ENCODE data around the gene HBA2. TPM values are rescaled to one million over a fixed set of nuclear protein-coding genes. Genes with fewer than 3 reads are reported as not detected.
"Not testable (repeated sequence)": the region's sequence is repeated elsewhere in the genome, so short reads cannot be mapped to it uniquely, and the experiment has no call there.

HBA2 gene
- polyA plus RNA-seq, 1 donor, result 1,574 TPM

- Histone ChIP-seq H3K27ac (ENCODE audit: low read length) (no peak overlapping the region), H3K9me3 (ENCODE audit: control insufficient read depth, low read depth, low read length) (no peaks in the 10 kb centered on the region), H3K4me3 (ENCODE audit: low read length) (no peak overlapping the region), H3K36me3 (ENCODE audit: control insufficient read depth, insufficient read depth, low read length) (peaks cover 86% of the 10 kb centered on the region), H3K4me1 (ENCODE audit: control insufficient read depth, insufficient read depth, low read length) (no peaks in the 10 kb centered on the region), H3K27me3 (ENCODE audit: control insufficient read depth, insufficient read depth, low read length) (no peaks in the 10 kb centered on the region)
- DNase-seq, result no peak
- no CpG with 5 or more reads among the region's 4 CpGs for WGBS (ENCODE audit: insufficient coverage, low lambda C conversion rate)
Observed at GRCh38 chr16:191831-192230, 19.2 kb downstream of the HBA2 start.

- Histone ChIP-seq H3K9me3 (ENCODE audit: control insufficient read depth, low read depth, low read length) (no peaks in the 10 kb centered on the region), H3K27ac (ENCODE audit: low read length) (no peak overlapping the region), H3K4me3 (ENCODE audit: low read length) (no peak overlapping the region), H3K36me3 (ENCODE audit: control insufficient read depth, insufficient read depth, low read length) (peaks cover 86% of the 10 kb centered on the region), H3K27me3 (ENCODE audit: control insufficient read depth, insufficient read depth, low read length) (no peaks in the 10 kb centered on the region), H3K4me1 (ENCODE audit: control insufficient read depth, insufficient read depth, low read length) (no peaks in the 10 kb centered on the region)
- DNase-seq, result no peak
- WGBS (ENCODE audit: insufficient coverage, low lambda C conversion rate), result 100% methylated on average over 4 of the region's 11 CpGs
Observed at GRCh38 chr16:192686-193085, 20.0 kb downstream of the HBA2 start.

GRCh38 chr16:193441-193840, 20.8 kb downstream of the HBA2 start:
- Histone ChIP-seq H3K27ac (ENCODE audit: low read length) (no peak overlapping the region), H3K4me1 (ENCODE audit: control insufficient read depth, insufficient read depth, low read length) (no peaks in the 10 kb centered on the region), H3K4me3 (ENCODE audit: low read length) (no peak overlapping the region), H3K36me3 (ENCODE audit: control insufficient read depth, insufficient read depth, low read length) (peaks cover 89% of the 10 kb centered on the region), H3K27me3 (ENCODE audit: control insufficient read depth, insufficient read depth, low read length) (no peaks in the 10 kb centered on the region), H3K9me3 (ENCODE audit: control insufficient read depth, low read depth, low read length) (no peaks in the 10 kb centered on the region)
- 100% methylated on average over 2 of the region's 15 CpGs for WGBS (ENCODE audit: insufficient coverage, low lambda C conversion rate)
- no peak for DNase-seq

- Histone ChIP-seq H3K9me3 (ENCODE audit: control insufficient read depth, low read depth, low read length) (no peaks in the 10 kb centered on the region), H3K36me3 (ENCODE audit: control insufficient read depth, insufficient read depth, low read length) (peaks cover 85% of the 10 kb centered on the region), H3K4me3 (ENCODE audit: low read length) (no peak overlapping the region), H3K27me3 (ENCODE audit: control insufficient read depth, insufficient read depth, low read length) (no peaks in the 10 kb centered on the region), H3K4me1 (ENCODE audit: control insufficient read depth, insufficient read depth, low read length) (no peaks in the 10 kb centered on the region), H3K27ac (ENCODE audit: low read length) (no peak overlapping the region)
- WGBS (ENCODE audit: insufficient coverage, low lambda C conversion rate), result 100% methylated on average over 1 of the region's 6 CpGs
- DNase-seq, result no peak
Observed at GRCh38 chr16:194516-194915, 21.8 kb downstream of the HBA2 start.

GRCh38 chr16:200388-200787, 27.7 kb downstream of the HBA2 start:
- peaks cover 68% of the 10 kb centered on the region for H3K36me3 ChIP-seq (ENCODE audit: control insufficient read depth, insufficient read depth, low read length)
- DNase-seq, result no peak
- no peaks in the 10 kb centered on the region for H3K9me3 ChIP-seq (ENCODE audit: control insufficient read depth, low read depth, low read length)
- H3K27ac ChIP-seq (ENCODE audit: low read length), result no peak overlapping the region
- H3K4me3 ChIP-seq (ENCODE audit: low read length), result no peak overlapping the region
- no peaks in the 10 kb centered on the region for H3K27me3 ChIP-seq (ENCODE audit: control insufficient read depth, insufficient read depth, low read length)
- WGBS (ENCODE audit: insufficient coverage, low lambda C conversion rate), result 80% methylated on average over 1 of the region's 5 CpGs
- H3K4me1 ChIP-seq (ENCODE audit: control insufficient read depth, insufficient read depth, low read length), result no peaks in the 10 kb centered on the region

- H3K27me3 ChIP-seq (ENCODE audit: control insufficient read depth, insufficient read depth, low read length), result no peaks in the 10 kb centered on the region
- no peak for DNase-seq
- peaks cover 69% of the 10 kb centered on the region for H3K36me3 ChIP-seq (ENCODE audit: control insufficient read depth, insufficient read depth, low read length)
- H3K27ac ChIP-seq (ENCODE audit: low read length), result no peak overlapping the region
- H3K4me3 ChIP-seq (ENCODE audit: low read length), result no peak overlapping the region
- no peaks in the 10 kb centered on the region for H3K9me3 ChIP-seq (ENCODE audit: control insufficient read depth, low read depth, low read length)
- no CpG with 5 or more reads among the region's 4 CpGs for WGBS (ENCODE audit: insufficient coverage, low lambda C conversion rate)
- no peaks in the 10 kb centered on the region for H3K4me1 ChIP-seq (ENCODE audit: control insufficient read depth, insufficient read depth, low read length)
Observed at GRCh38 chr16:203246-203645, 30.6 kb downstream of the HBA2 start.

- H3K36me3 ChIP-seq (ENCODE audit: control insufficient read depth, insufficient read depth, low read length), result peaks cover 67% of the 10 kb centered on the region
- 100% methylated on average over 3 of the region's 9 CpGs for WGBS (ENCODE audit: insufficient coverage, low lambda C conversion rate)
- not testable (repeated sequence) for H3K4me1 ChIP-seq (ENCODE audit: control insufficient read depth, insufficient read depth, low read length); H3K9me3 ChIP-seq (ENCODE audit: control insufficient read depth, low read depth, low read length); H3K4me3 ChIP-seq (ENCODE audit: low read length); DNase-seq; H3K27me3 ChIP-seq (ENCODE audit: control insufficient read depth, insufficient read depth, low read length); H3K27ac ChIP-seq (ENCODE audit: low read length)
Observed at GRCh38 chr16:204046-204445, 31.4 kb downstream of the HBA2 start.

GRCh38 chr16:209359-209758, 36.7 kb downstream of the HBA2 start:
- WGBS (ENCODE audit: insufficient coverage, low lambda C conversion rate), result no CpG with 5 or more reads among the region's 4 CpGs
- not testable (repeated sequence) for DNase-seq; H3K4me3 ChIP-seq (ENCODE audit: low read length); H3K27me3 ChIP-seq (ENCODE audit: control insufficient read depth, insufficient read depth, low read length); H3K9me3 ChIP-seq (ENCODE audit: control insufficient read depth, low read depth, low read length); H3K27ac ChIP-seq (ENCODE audit: low read length); H3K4me1 ChIP-seq (ENCODE audit: control insufficient read depth, insufficient read depth, low read length)
- peaks cover 68% of the 10 kb centered on the region for H3K36me3 ChIP-seq (ENCODE audit: control insufficient read depth, insufficient read depth, low read length)

- WGBS (ENCODE audit: insufficient coverage, low lambda C conversion rate), result no CpG with 5 or more reads among the region's 14 CpGs
- DNase-seq; H3K4me3 ChIP-seq (ENCODE audit: low read length); H3K9me3 ChIP-seq (ENCODE audit: control insufficient read depth, low read depth, low read length); H3K27ac ChIP-seq (ENCODE audit: low read length); H3K27me3 ChIP-seq (ENCODE audit: control insufficient read depth, insufficient read depth, low read length); H3K4me1 ChIP-seq (ENCODE audit: control insufficient read depth, insufficient read depth, low read length): not testable (repeated sequence)
- H3K36me3 ChIP-seq (ENCODE audit: control insufficient read depth, insufficient read depth, low read length), result peaks cover 60% of the 10 kb centered on the region
Observed at GRCh38 chr16:211631-212180, 39.0 kb downstream of the HBA2 start.

GRCh38 chr16:212999-213398, 40.3 kb downstream of the HBA2 start:
- Histone ChIP-seq H3K4me1 (ENCODE audit: control insufficient read depth, insufficient read depth, low read length) (no peaks in the 10 kb centered on the region), H3K4me3 (ENCODE audit: low read length) (no peak overlapping the region), H3K9me3 (ENCODE audit: control insufficient read depth, low read depth, low read length) (no peaks in the 10 kb centered on the region), H3K27me3 (ENCODE audit: control insufficient read depth, insufficient read depth, low read length) (no peaks in the 10 kb centered on the region), H3K27ac (ENCODE audit: low read length) (no peak overlapping the region), H3K36me3 (ENCODE audit: control insufficient read depth, insufficient read depth, low read length) (peaks cover 63% of the 10 kb centered on the region)
- no peak for DNase-seq
- no CpG with 5 or more reads among the region's 3 CpGs for WGBS (ENCODE audit: insufficient coverage, low lambda C conversion rate)

GRCh38 chr16:220021-220420, 47.3 kb downstream of the HBA2 start:
- Histone ChIP-seq H3K27me3 (ENCODE audit: control insufficient read depth, insufficient read depth, low read length) (no peaks in the 10 kb centered on the region), H3K9me3 (ENCODE audit: control insufficient read depth, low read depth, low read length) (no peaks in the 10 kb centered on the region), H3K4me1 (ENCODE audit: control insufficient read depth, insufficient read depth, low read length) (no peaks in the 10 kb centered on the region), H3K4me3 (ENCODE audit: low read length) (no peak overlapping the region), H3K36me3 (ENCODE audit: control insufficient read depth, insufficient read depth, low read length) (peaks cover 66% of the 10 kb centered on the region), H3K27ac (ENCODE audit: low read length) (no peak overlapping the region)
- DNase-seq, result no peak
- WGBS (ENCODE audit: insufficient coverage, low lambda C conversion rate), result 88% methylated on average over 2 of the region's 4 CpGs
